SU-DHL-6 (cell line): ENCODE measurements around the gene RARRES1.

Experiments
- H2AFZ ChIP-seq: fragments of 200-600 bp; sonication (generic); 2 replicates; pipeline ENCODE4 v1.6.1; 2014; ENCODE audit warnings: low read depth, mild to moderate bottlenecking, moderate library complexity, mixed read lengths, antibody characterized with exemption, low read length; ENCODE audit not compliant: severe bottlenecking
- H3F3A ChIP-seq: fragments of 200-600 bp; shearing (Covaris generic); 2 replicates; pipeline ENCODE4 v1.6.0; 2016; ENCODE audit warnings: antibody characterized with exemption, mild to moderate bottlenecking; ENCODE audit not compliant: insufficient read depth
- H3K27ac ChIP-seq: fragments of 200-600 bp; sonication (generic); 2 replicates; pipeline ENCODE4 v1.5.1; 2016; ENCODE audit warnings: low read depth, mild to moderate bottlenecking, low read length, moderate library complexity, mixed read lengths
- H3K27me3 ChIP-seq: fragments of 200-600 bp; sonication (generic), shearing (Covaris generic); 2 replicates; pipeline ENCODE4 v1.6.0; 2014; ENCODE audit warnings: mild to moderate bottlenecking, low read length
- H3K36me3 ChIP-seq: fragments of 200-600 bp; sonication (generic); 2 replicates; pipeline ENCODE4 v1.6.1; 2014; ENCODE audit warnings: mild to moderate bottlenecking, low read length, mixed read lengths
- H3K4me2 ChIP-seq: fragments of 300-600, 200-600 bp; shearing (Covaris generic), sonication (generic); 2 replicates; pipeline ENCODE4 v1.6.0; 2014; ENCODE audit warnings: low read length, low read depth, mild to moderate bottlenecking; ENCODE audit not compliant: poor library complexity, severe bottlenecking
- H3K4me3 ChIP-seq: fragments of 200-600 bp; sonication (generic); 2 replicates; pipeline ENCODE4 v1.5.1; 2014; ENCODE audit warnings: antibody characterized with exemption, low read length, mild to moderate bottlenecking, mixed read lengths; ENCODE audit not compliant: insufficient read depth, poor library complexity, severe bottlenecking
- H3K79me2 ChIP-seq: fragments of 200-600 bp; sonication (generic); 2 replicates; pipeline ENCODE4 v1.6.1; 2014; ENCODE audit warnings: mild to moderate bottlenecking, low read length, moderate library complexity; ENCODE audit not compliant: insufficient read depth
- H3K9ac ChIP-seq: fragments of 200-600 bp; sonication (generic); 2 replicates; pipeline ENCODE4 v1.7.0; 2014; ENCODE audit warnings: mild to moderate bottlenecking, low read length
- H3K9me2 ChIP-seq: fragments of 200-600 bp; sonication (generic); replicated peaks from 2 replicates; pipeline ENCODE4 v1.6.1; 2014; ENCODE audit warnings: low read length; ENCODE audit not compliant: insufficient read depth
- H3K9me3 ChIP-seq: fragments of 200-600 bp; sonication (generic); 2 replicates; pipeline ENCODE4 v1.6.1; 2014; ENCODE audit warnings: low read length, mixed read lengths; ENCODE audit not compliant: insufficient read depth
- H4K20me1 ChIP-seq: fragments of 200-600 bp; sonication (generic); 2 replicates; pipeline ENCODE4 v1.6.1; 2014; ENCODE audit warnings: low read depth, mild to moderate bottlenecking, antibody characterized with exemption, low read length, moderate library complexity, mixed read lengths
- EZH2phosphoT487 ChIP-seq: fragments of 200-600 bp; sonication (generic), shearing (Covaris generic); conservative IDR thresholded peaks from 2 replicates; pipeline ENCODE4 v1.6.1; 2018; ENCODE audit warnings: mild to moderate bottlenecking, antibody characterized with exemption, low read length, moderate library complexity, mixed read lengths
- TF ChIP-seq, protein P1 (sequence below): fragments of 200-600 bp; sonication (generic); IDR thresholded peaks from one replicate; pipeline ENCODE4 v1.5.1; 2017; ENCODE audit warnings: antibody characterized with exemption, mild to moderate bottlenecking, low read length, moderate library complexity; ENCODE audit not compliant: insufficient read depth, poor library complexity, severe bottlenecking

The RARRES1 gene

DNA sequence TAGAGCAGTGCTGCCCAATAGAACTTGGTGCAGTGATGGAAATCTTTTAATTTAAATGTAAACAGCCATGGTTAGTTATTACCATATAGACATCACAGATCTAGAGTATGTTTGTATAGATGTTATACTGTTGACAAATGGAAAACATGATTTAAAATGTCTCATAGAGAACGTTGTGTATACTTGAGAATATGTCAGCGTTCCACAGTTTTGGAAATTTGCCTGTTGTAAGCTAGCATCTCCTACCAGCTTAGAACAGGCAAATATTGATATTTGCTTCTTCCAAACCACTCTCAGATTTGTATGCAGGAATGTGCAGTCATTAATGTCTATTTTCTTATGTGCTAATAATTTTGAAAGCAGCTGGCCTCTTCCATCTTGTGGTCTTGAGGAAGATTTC, 51.4 kb downstream of the RARRES1 start:
- H3K9me2 ChIP-seq: no peaks in the 10 kb centered on the region
- no peak overlapping the region for H3K9ac ChIP-seq
- H3K36me3 ChIP-seq: peaks cover 6% of the 10 kb centered on the region; the same call in 1 of the 2 replicates
- H3K4me2 ChIP-seq: no peak overlapping the region
- no peak overlapping the region for H2AFZ ChIP-seq
- TF ChIP-seq, protein P1, sequence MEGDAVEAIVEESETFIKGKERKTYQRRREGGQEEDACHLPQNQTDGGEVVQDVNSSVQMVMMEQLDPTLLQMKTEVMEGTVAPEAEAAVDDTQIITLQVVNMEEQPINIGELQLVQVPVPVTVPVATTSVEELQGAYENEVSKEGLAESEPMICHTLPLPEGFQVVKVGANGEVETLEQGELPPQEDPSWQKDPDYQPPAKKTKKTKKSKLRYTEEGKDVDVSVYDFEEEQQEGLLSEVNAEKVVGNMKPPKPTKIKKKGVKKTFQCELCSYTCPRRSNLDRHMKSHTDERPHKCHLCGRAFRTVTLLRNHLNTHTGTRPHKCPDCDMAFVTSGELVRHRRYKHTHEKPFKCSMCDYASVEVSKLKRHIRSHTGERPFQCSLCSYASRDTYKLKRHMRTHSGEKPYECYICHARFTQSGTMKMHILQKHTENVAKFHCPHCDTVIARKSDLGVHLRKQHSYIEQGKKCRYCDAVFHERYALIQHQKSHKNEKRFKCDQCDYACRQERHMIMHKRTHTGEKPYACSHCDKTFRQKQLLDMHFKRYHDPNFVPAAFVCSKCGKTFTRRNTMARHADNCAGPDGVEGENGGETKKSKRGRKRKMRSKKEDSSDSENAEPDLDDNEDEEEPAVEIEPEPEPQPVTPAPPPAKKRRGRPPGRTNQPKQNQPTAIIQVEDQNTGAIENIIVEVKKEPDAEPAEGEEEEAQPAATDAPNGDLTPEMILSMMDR: no peak
- no peak for TF ChIP-seq EZH2phosphoT487
- no peaks in the 10 kb centered on the region for H3K79me2 ChIP-seq
- no peaks in the 10 kb centered on the region for H3F3A ChIP-seq
- no peak overlapping the region for H3K27ac ChIP-seq
- H3K9me3 ChIP-seq: no peaks in the 10 kb centered on the region
- H3K4me3 ChIP-seq: no peak overlapping the region
- no peaks in the 10 kb centered on the region for H3K27me3 ChIP-seq
- H4K20me1 ChIP-seq: no peaks in the 10 kb centered on the region

DNA sequence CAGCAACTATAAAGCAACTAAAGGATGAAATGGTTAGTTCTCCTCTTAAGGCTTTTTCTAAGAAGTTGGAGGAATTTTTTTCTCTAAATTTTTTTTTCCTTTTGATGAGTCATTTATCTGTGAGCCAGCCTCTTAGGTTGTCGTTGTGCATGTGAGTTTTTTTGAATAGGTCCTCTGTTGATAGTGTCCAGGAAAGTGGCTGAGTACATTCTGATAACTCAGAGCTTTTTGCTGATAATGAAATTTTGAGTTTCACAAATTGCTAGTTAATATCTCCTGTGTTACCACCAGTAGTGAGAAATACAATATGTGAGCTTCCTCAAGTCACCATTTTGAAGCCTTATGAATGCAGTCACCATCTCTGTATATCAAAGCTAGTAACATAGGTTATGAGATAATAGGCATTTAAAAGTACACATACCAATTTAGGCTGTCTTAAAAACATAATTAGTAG, 52.7 kb downstream of the RARRES1 start:
- H3K9ac ChIP-seq: no peak overlapping the region
- H4K20me1 ChIP-seq: no peaks in the 10 kb centered on the region
- no peak overlapping the region for H3K27ac ChIP-seq
- H3K9me3 ChIP-seq: no peaks in the 10 kb centered on the region
- TF ChIP-seq, protein P1: no peak
- no peaks in the 10 kb centered on the region for H3K9me2 ChIP-seq
- no peaks in the 10 kb centered on the region for H3F3A ChIP-seq
- H3K4me2 ChIP-seq: no peak overlapping the region
- H3K36me3 ChIP-seq: no peaks in the 10 kb centered on the region; the same call in 1 of the 2 replicates
- H3K27me3 ChIP-seq: no peaks in the 10 kb centered on the region
- H3K4me3 ChIP-seq: no peak overlapping the region
- no peak overlapping the region for H2AFZ ChIP-seq
- no peaks in the 10 kb centered on the region for H3K79me2 ChIP-seq

DNA sequence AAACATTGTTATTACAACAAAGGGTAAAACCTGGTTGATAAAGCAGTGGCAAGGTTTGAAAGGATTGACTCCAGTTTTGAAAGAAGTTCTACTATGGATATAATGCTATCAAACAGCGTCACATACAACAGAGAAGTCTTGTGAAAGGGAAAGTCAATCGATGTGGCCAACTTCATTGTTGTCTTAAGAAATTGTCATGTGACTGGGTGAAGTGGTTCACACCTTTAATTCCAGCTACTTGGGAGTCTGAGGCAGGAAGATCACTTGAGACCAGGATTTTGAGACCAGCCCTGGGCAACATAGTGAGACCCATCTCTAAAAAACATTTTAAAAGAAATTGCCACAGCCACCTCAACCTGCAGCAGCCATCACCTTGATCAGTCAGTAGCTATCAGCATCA, 53.6 kb downstream of the RARRES1 start:
- Histone ChIP-seq H3K27me3 (no peaks in the 10 kb centered on the region), H3K4me2 (no peak overlapping the region), H3F3A (no peaks in the 10 kb centered on the region), H3K9ac (no peak overlapping the region), H3K79me2 (no peaks in the 10 kb centered on the region), H3K27ac (no peak overlapping the region), H3K9me3 (no peaks in the 10 kb centered on the region), H4K20me1 (no peaks in the 10 kb centered on the region), H2AFZ (no peak overlapping the region), H3K36me3 (no peaks in the 10 kb centered on the region), H3K4me3 (no peak overlapping the region), H3K9me2 (no peaks in the 10 kb centered on the region)
- TF ChIP-seq EZH2phosphoT487: no peak
- TF ChIP-seq, protein P1: no peak
